ENCODE results near the gene GNAQ. TPM values are rescaled to one million over a fixed set of nuclear protein-coding genes. Genes with fewer than 3 reads are reported as not detected.

Gene GNAQ
- total and polyA plus RNA-seq, 2 experiments from 2014 or later: 21.1 to 43.1 TPM

DNA sequence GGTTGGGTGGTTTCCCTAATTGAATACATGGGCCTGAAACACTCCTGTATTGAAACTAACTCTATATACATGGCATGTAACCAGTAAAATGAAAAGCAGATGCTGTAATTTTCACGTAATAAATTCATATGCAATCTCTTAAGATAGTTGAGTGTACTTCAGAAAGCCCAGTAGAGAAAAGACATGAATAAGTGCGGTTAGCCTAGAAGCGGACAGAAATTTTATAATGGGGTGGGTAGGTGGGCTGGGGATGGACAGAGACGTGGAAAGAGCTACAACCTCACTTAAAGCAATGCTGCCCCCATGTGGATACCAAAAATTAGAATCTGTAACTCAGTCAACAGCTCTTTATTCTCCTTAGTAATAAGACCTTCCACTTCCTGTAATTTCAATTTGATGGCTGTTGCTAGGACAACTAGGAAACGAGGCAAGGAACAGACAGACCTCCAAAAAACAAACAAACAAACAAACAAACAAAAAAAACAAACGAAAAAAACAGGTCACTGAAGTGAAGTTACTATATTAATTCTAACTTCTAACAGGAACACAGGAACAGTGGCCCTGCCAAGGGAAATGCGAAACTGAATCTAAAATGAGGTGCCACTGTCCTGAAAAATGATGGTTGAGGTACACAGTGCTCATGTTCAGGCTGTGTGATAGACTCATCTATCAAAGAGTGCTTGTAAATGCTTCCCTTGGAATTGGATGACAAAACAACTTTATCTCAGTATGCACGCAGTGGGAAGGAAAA lies 280.1 kb downstream of the GNAQ start:
- no peak overlapping the region for H3K4me2 ChIP-seq
- no peak overlapping the region for H3K4me3 ChIP-seq
- no peaks in the 10 kb centered on the region for H3F3A ChIP-seq (replicated peaks; ENCODE audit: low read depth)
- H3K27me3 Mint-ChIP-seq (ENCODE audit: insufficient read depth, low read depth, poor library complexity): no peaks in the 10 kb centered on the region
- peaks cover 11% of the 10 kb centered on the region for H3K36me3 Mint-ChIP-seq (ENCODE audit: low read depth)
- H2AFZ ChIP-seq: no peak overlapping the region
- H3K4me1 ChIP-seq (ENCODE audit: insufficient read depth): no peaks in the 10 kb centered on the region
- ATAC-seq: peak; percentile 95
- H3K36me3 ChIP-seq (ENCODE audit: insufficient read depth): no peaks in the 10 kb centered on the region
- no peaks in the 10 kb centered on the region for H3K79me2 ChIP-seq (replicated peaks; ENCODE audit: insufficient read depth)
- H3K9me3 Mint-ChIP-seq: peaks cover 3% of the 10 kb centered on the region; the same call in 1 of the 3 replicates
- no peak overlapping the region for H3K27ac ChIP-seq (ENCODE audit: low read depth)
- H3K27me3 ChIP-seq (ENCODE audit: insufficient read depth): no peaks in the 10 kb centered on the region
- TF ChIP-seq, protein P1, sequence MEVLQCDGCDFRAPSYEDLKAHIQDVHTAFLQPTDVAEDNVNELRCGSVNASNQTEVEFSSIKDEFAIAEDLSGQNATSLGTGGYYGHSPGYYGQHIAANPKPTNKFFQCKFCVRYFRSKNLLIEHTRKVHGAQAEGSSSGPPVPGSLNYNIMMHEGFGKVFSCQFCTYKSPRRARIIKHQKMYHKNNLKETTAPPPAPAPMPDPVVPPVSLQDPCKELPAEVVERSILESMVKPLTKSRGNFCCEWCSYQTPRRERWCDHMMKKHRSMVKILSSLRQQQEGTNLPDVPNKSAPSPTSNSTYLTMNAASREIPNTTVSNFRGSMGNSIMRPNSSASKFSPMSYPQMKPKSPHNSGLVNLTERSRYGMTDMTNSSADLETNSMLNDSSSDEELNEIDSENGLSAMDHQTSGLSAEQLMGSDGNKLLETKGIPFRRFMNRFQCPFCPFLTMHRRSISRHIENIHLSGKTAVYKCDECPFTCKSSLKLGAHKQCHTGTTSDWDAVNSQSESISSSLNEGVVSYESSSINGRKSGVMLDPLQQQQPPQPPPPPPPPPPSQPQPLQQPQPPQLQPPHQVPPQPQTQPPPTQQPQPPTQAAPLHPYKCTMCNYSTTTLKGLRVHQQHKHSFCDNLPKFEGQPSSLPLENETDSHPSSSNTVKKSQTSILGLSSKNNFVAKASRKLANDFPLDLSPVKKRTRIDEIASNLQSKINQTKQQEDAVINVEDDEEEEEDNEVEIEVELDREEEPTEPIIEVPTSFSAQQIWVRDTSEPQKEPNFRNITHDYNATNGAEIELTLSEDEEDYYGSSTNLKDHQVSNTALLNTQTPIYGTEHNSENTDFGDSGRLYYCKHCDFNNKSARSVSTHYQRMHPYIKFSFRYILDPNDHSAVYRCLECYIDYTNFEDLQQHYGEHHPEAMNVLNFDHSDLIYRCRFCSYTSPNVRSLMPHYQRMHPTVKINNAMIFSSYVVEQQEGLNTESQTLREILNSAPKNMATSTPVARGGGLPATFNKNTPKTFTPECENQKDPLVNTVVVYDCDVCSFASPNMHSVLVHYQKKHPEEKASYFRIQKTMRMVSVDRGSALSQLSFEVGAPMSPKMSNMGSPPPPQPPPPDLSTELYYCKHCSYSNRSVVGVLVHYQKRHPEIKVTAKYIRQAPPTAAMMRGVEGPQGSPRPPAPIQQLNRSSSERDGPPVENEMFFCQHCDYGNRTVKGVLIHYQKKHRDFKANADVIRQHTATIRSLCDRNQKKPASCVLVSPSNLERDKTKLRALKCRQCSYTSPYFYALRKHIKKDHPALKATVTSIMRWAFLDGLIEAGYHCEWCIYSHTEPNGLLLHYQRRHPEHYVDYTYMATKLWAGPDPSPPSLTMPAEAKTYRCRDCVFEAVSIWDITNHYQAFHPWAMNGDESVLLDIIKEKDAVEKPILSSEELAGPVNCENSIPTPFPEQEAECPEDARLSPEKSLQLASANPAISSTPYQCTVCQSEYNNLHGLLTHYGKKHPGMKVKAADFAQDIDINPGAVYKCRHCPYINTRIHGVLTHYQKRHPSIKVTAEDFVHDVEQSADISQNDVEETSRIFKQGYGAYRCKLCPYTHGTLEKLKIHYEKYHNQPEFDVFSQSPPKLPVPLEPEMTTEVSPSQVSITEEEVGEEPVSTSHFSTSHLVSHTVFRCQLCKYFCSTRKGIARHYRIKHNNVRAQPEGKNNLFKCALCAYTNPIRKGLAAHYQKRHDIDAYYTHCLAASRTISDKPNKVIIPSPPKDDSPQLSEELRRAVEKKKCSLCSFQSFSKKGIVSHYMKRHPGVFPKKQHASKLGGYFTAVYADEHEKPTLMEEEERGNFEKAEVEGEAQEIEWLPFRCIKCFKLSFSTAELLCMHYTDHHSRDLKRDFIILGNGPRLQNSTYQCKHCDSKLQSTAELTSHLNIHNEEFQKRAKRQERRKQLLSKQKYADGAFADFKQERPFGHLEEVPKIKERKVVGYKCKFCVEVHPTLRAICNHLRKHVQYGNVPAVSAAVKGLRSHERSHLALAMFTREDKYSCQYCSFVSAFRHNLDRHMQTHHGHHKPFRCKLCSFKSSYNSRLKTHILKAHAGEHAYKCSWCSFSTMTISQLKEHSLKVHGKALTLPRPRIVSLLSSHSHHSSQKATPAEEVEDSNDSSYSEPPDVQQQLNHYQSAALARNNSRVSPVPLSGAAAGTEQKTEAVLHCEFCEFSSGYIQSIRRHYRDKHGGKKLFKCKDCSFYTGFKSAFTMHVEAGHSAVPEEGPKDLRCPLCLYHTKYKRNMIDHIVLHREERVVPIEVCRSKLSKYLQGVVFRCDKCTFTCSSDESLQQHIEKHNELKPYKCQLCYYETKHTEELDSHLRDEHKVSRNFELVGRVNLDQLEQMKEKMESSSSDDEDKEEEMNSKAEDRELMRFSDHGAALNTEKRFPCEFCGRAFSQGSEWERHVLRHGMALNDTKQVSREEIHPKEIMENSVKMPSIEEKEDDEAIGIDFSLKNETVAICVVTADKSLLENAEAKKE (CRISPR knock-in tag; IDR thresholded peaks at IDR 0.05): no peak
- TF ChIP-seq NANOG (IDR thresholded peaks at IDR 0.05; ENCODE audit: borderline replicate concordance) (no peak), JUNB (IDR thresholded peaks at IDR 0.05; ENCODE audit: unreplicated experiment) (no peak), EZH2 (IDR thresholded peaks at IDR 0.05; ENCODE audit: low read depth, unreplicated experiment) (no peak), CREB1 (CRISPR knock-in tag; IDR thresholded peaks at IDR 0.05; ENCODE audit: low read depth) (no peak)
- TF ChIP-seq, protein P2, sequence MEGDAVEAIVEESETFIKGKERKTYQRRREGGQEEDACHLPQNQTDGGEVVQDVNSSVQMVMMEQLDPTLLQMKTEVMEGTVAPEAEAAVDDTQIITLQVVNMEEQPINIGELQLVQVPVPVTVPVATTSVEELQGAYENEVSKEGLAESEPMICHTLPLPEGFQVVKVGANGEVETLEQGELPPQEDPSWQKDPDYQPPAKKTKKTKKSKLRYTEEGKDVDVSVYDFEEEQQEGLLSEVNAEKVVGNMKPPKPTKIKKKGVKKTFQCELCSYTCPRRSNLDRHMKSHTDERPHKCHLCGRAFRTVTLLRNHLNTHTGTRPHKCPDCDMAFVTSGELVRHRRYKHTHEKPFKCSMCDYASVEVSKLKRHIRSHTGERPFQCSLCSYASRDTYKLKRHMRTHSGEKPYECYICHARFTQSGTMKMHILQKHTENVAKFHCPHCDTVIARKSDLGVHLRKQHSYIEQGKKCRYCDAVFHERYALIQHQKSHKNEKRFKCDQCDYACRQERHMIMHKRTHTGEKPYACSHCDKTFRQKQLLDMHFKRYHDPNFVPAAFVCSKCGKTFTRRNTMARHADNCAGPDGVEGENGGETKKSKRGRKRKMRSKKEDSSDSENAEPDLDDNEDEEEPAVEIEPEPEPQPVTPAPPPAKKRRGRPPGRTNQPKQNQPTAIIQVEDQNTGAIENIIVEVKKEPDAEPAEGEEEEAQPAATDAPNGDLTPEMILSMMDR (conservative IDR thresholded peaks at IDR 0.05; ENCODE audit: low read depth in 2 of 2): peak; percentile 65 to 76
- TF ChIP-seq, protein P3, sequence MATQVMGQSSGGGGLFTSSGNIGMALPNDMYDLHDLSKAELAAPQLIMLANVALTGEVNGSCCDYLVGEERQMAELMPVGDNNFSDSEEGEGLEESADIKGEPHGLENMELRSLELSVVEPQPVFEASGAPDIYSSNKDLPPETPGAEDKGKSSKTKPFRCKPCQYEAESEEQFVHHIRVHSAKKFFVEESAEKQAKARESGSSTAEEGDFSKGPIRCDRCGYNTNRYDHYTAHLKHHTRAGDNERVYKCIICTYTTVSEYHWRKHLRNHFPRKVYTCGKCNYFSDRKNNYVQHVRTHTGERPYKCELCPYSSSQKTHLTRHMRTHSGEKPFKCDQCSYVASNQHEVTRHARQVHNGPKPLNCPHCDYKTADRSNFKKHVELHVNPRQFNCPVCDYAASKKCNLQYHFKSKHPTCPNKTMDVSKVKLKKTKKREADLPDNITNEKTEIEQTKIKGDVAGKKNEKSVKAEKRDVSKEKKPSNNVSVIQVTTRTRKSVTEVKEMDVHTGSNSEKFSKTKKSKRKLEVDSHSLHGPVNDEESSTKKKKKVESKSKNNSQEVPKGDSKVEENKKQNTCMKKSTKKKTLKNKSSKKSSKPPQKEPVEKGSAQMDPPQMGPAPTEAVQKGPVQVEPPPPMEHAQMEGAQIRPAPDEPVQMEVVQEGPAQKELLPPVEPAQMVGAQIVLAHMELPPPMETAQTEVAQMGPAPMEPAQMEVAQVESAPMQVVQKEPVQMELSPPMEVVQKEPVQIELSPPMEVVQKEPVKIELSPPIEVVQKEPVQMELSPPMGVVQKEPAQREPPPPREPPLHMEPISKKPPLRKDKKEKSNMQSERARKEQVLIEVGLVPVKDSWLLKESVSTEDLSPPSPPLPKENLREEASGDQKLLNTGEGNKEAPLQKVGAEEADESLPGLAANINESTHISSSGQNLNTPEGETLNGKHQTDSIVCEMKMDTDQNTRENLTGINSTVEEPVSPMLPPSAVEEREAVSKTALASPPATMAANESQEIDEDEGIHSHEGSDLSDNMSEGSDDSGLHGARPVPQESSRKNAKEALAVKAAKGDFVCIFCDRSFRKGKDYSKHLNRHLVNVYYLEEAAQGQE (IDR thresholded peaks at IDR 0.05; ENCODE audit: unreplicated experiment): no peak
- TF ChIP-seq, protein P4, sequence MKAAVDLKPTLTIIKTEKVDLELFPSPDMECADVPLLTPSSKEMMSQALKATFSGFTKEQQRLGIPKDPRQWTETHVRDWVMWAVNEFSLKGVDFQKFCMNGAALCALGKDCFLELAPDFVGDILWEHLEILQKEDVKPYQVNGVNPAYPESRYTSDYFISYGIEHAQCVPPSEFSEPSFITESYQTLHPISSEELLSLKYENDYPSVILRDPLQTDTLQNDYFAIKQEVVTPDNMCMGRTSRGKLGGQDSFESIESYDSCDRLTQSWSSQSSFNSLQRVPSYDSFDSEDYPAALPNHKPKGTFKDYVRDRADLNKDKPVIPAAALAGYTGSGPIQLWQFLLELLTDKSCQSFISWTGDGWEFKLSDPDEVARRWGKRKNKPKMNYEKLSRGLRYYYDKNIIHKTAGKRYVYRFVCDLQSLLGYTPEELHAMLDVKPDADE (IDR thresholded peaks at IDR 0.05): no peak
- no peak overlapping the region; the same call in 1 of the 2 replicates for H3K27ac Mint-ChIP-seq
- H3K4me1 Mint-ChIP-seq: peaks cover 11% of the 10 kb centered on the region; the same call in 2 of the 3 replicates
- no peak overlapping the region for H3K4me3 Mint-ChIP-seq
- H4K20me1 ChIP-seq (replicated peaks; ENCODE audit: insufficient read depth): no peaks in the 10 kb centered on the region
- peaks cover 8% of the 10 kb centered on the region; the same call in 1 of the 2 replicates for H3K9me2 ChIP-seq (ENCODE audit: insufficient read depth)
- peak; percentile 87 for DNase-seq (ENCODE audit: low spot score)
